Measurements from ENCODE around the gene GAL3ST3.
"Not testable (repeated sequence)": the region's sequence is repeated elsewhere in the genome, so short reads cannot be mapped to it uniquely, and the experiment has no call there.

The GAL3ST3 gene

GRCh38 chr11:66011785-66012303 lies 37.1 kb downstream of the GAL3ST3 start, which contains the start of gene CST6:
Gene CST6, plus strand, starts transcription at chr11:66012008. Its CDS starts 37 bp downstream, at chr11:66012045.
- FAIRE-seq: no peak

DNA sequence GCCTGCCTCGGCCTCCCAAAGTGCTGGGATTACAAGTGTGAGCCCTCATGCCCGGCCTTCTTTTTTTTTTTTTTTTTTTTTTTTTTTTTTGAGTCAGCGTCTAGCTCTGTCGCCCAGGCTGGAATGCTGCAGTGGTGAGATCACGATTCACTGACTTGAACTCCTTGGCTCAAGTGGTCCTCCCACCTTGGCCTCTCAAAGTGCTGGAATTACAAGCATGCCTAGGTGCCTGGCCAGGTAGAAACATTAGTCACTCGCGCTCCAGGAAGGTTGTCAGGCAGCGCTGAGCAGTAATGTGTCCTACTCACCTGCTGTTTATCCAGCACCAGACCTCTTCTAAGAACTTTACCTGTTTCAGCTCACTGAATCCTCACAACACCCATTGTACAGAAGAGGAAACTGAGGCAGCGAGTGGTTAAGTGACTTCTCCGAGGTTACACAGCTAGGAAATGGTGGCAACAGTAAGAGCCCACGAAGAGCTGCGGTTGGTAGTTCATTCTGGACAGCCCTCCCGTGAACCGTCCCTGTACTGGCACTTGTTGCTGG lies 37.6 kb downstream of the GAL3ST3 start:
- no peak for FAIRE-seq

GRCh38 chr11:66010036-66010435 lies 38.9 kb downstream of the GAL3ST3 start:
- FAIRE-seq: not testable (repeated sequence)

GRCh38 chr11:66008468-66009101 lies 40.4 kb downstream of the GAL3ST3 start:
- no peak for FAIRE-seq

GRCh38 chr11:66008095-66008467 lies 40.9 kb downstream of the GAL3ST3 start:
- FAIRE-seq: no peak

- FAIRE-seq: no peak
Measured at GRCh38 chr11:66007201-66007634, 41.7 kb downstream of the GAL3ST3 start.

DNA sequence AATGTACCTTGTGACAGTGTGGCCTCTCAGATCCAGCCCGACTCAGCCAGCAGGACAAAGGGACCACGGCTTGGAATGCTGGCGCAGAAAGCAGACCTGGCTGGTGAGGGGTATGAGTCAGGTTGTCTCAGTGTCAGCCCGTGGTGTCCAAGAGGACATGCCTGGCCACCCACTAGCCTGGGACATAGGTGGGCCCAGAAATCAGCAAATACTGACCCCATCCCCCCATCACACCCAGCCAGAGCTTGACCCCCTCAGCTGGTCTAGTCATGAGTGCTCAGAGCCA lies 42.1 kb downstream of the GAL3ST3 start:
- no peak for FAIRE-seq

DNA sequence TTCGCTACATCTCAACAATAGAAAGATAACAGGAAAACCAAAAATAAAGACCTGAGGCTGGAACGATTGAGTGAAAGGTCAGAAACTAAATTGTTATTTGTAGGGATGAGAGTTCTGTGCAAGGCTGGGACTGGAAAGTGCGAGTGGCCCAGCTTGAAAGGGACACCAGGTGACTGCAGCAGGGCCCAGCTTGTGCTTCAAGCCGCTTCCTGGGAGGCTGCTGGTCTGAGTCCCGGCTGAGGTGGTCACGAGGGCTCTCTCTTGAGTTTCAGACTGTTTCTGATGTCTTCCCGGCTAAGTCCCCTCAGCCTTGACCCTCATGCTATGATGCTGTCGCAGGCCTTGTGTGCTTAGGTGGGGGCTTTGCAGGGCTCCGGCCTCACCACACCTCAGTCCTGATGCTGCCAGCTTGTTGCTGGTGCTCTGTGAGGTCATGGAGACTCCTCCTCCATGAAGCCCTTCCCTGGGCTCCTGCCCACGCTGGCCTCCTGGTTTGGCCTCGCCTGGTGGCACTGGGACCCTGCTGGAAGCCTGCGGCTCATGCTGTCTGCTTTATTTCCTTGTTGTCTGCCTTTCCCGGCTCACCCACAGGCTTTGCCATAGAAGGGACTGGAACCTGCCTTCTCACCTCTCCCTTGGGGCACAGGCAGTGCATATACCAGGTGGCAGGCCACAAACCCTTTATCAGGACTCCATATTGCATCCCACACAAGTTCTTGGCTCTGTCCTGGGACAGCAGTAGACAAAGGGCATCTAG lies 42.6 kb downstream of the GAL3ST3 start:
- FAIRE-seq: no peak

DNA sequence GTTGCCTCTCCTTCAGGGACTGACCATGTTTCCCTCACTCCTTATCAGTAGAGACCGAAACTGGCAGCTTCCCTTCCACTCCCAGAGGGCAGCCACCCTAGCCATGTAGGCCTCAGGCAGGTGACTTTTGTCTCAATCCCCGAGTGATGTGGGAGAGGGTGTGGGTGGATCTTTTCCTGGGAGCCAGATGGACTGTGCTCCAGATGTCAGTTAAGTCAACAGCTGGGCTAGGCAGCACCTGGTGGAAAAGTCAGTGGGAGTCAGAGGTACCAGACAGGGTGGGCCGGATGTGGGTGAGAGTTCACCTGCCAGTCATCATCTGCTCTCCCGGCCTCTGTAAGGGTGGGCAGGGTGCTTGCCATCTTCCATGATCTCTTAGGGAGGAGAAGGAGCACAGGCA lies 44.8 kb downstream of the GAL3ST3 start:
- FAIRE-seq: no peak

- no peak for FAIRE-seq
Measured at GRCh38 chr11:66003291-66003690, 45.7 kb downstream of the GAL3ST3 start.

DNA sequence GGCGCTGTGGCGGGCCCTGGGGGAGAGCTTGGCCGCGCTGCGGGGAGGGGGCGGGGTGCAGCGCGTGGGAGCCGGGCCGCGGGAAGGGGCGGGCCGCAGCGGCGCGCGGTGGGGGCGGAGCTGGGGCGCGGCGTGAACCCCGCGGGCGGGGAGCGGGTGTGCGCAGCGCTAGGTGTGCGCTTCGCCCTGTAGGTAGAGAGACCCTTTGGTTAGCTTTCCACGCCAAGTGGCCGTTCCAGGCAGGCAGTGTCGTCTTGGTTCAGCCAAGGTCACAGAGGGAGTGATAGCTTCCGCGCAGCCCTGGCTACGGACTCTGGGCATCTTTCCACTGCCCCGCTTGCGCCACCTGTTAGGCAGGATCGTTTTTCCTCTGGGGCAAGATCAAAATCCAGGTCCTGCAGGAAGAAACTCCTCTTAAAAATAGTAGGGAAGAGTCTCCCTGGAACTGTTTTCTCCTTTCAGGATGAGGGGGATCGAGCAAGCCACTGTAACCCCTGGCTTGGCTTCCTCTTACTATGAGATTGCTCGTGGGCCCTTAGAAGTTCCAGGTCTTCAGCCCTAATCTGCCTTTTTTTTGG lies 46.2 kb downstream of the GAL3ST3 start:
- no peak for FAIRE-seq

DNA sequence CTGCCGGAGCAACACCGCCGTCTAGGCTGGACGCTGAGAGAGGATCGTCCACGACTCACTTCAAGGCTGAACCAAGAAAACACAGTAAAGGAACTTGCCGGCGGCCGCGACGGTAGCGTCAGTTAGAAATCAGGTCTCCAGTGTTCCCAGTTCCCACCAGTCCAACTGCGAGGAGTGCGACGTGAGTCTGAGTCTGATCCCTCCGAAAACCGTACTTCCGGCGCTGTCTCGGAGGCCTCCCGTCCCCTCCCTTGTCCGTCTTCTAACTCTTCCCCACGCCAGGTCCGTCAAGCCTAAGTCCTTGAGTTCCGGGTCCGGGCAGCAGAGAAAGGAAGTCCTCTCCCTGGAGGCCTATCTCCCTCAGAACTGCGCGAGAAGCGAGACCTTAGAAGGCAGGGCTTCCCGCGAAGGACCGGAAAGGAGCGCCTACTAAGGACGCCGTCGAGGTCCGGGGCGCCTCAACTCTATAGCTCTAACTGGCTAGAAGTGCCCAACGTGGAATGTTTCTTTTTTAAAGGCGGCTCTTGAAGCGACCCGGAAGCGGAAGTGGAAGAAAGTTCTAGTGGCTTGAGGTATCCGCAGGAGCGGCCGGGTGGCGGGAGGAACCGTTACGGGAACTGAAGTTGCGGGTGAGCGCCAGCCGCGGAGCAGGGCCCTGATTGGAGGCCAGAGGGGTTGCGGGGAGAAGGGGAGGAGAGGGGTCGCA lies 46.9 kb downstream of the GAL3ST3 start, which contains the start of the genes BANF1 and EIF1AD:
Gene BANF1 (plus strand): TSS at position 562 of the 706 bp plus-strand sequence. CDS start 748 bp downstream, outside the sequence.
Gene EIF1AD (minus strand): TSS at position 216 of the 706 bp plus-strand sequence. CDS start 1,768 bp downstream, outside the sequence.
- FAIRE-seq: no peak

GRCh38 chr11:65997286-65997685 lies 51.7 kb downstream of the GAL3ST3 start:
- FAIRE-seq: no peak

DNA sequence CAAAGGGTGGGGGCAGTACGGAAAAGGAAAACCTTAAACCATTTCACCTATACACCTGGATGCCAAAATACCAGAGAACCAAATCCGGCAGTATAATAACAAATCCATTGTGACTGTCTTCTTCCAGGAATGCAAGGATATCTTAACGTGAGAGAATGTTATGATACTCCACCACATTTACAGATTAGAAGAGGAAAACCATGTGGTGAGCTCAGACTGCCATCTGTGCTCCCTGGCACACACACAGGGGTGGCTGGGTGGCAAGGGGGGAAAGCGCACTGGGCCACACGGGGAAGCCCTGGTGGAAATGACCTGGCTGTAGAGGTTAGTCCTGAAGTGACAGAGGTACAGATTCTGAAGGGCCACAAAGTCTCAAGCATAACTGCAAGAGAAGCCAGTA lies 56.9 kb downstream of the GAL3ST3 start:
- no peak for FAIRE-seq

All from islet of Langerhans (tissue), 1 donor.